Activated B cell treated with CpG ODN at 0.5 μM for 24 hours (primary cell): ENCODE measurements around the gene FGF3. TPM values are rescaled to one million over a fixed set of nuclear protein-coding genes. Genes with fewer than 3 reads are reported as not detected.

Experiments
- ATAC-seq: fragments of 200-7000 bp; cut with Tn5 transposase; one replicate; pipeline ENCODE4 v1.10.0; 2021; ENCODE audit warnings: low read depth, mild to moderate bottlenecking, moderate library complexity
- CTCF ChIA-PET: fragments of 350-600 bp; sonication (Branson Sonifier 250); formaldehyde crosslinking; loops from one replicate; lab custom pipeline; 2021; ENCODE audit warnings: antibody characterized with exemption; lab: Charles Lee
- POLR2A ChIA-PET: fragments of 350-600 bp; sonication (Branson Sonifier 250); formaldehyde crosslinking; loops from one replicate; lab custom pipeline; 2021; ENCODE audit warnings: antibody characterized with exemption; lab: Charles Lee
- DNase-seq: peaks from one replicate; pipeline ENCODE4 v3.0.0; 2022
- H3K27ac Mint-ChIP-seq: one replicate; pipeline ENCODE4 v1.8.0; 2020; ENCODE audit warnings: mixed read lengths
- H3K27me3 Mint-ChIP-seq: one replicate; pipeline ENCODE4 v1.8.0; 2021; ENCODE audit warnings: mixed read lengths
- H3K36me3 Mint-ChIP-seq: one replicate; pipeline ENCODE4 v1.8.0; 2021; ENCODE audit warnings: low read depth, mixed read lengths
- H3K4me1 Mint-ChIP-seq: one replicate; pipeline ENCODE4 v1.8.0; 2021; ENCODE audit warnings: mixed read lengths
- H3K4me3 Mint-ChIP-seq: one replicate; pipeline ENCODE4 v1.8.0; 2020; ENCODE audit warnings: mild to moderate bottlenecking, mixed read lengths
- H3K9me3 Mint-ChIP-seq: one replicate; pipeline ENCODE4 v1.8.0; 2020; ENCODE audit warnings: mixed read lengths
- CTCF ChIP-seq: fragments of 200-600 bp; IDR thresholded peaks from one replicate; pipeline ENCODE4 v1.8.0; 2022; ENCODE audit warnings: antibody characterized with exemption, mild to moderate bottlenecking
- intact Hi-C: fragments of 100-400 bp; cut with micrococcal nuclease; formaldehyde crosslinking; loops from one replicate; pipeline ENCODE4 v1.15.1; 2024
- total RNA-seq: library from RNA; stranded (reverse); gene quantifications from 2 replicates; pipeline ENCODE4 v1.2.3, GENCODE V29; 2022

Gene FGF3
- total RNA-seq, 1 donor from 2014 or later: not detected

- POLR2A ChIA-PET: no interaction called here
- intact Hi-C loops: no loop called here
- Mint-ChIP-seq H3K4me1 (no peaks in the 10 kb centered on the region), H3K27me3 (peaks cover 19% of the 10 kb centered on the region), H3K27ac (no peak overlapping the region), H3K4me3 (no peak overlapping the region), H3K36me3 (no peaks in the 10 kb centered on the region), H3K9me3 (no peaks in the 10 kb centered on the region)
- ATAC-seq (no peak), DNase-seq (no peak)
- CTCF ChIA-PET: no interaction called here
- TF ChIP-seq CTCF: no peak
Measured at GRCh38 chr11:69810289-69811118, 8.7 kb downstream of the FGF3 start.

- Mint-ChIP-seq H3K27me3 (peaks cover 12% of the 10 kb centered on the region), H3K4me3 (no peak overlapping the region), H3K36me3 (no peaks in the 10 kb centered on the region), H3K9me3 (no peaks in the 10 kb centered on the region), H3K4me1 (no peaks in the 10 kb centered on the region), H3K27ac (no peak overlapping the region)
- DNase-seq: no peak
- ChIA-PET CTCF (no interaction called here), POLR2A (no interaction called here)
- intact Hi-C loops: no loop called here
- no peak for TF ChIP-seq CTCF
- no peak for ATAC-seq
Measured at GRCh38 chr11:69808667-69809086, 10.5 kb downstream of the FGF3 start.

GRCh38 chr11:69807106-69807815 is 12.0 kb downstream of the FGF3 start:
- Mint-ChIP-seq H3K9me3 (no peaks in the 10 kb centered on the region), H3K27me3 (peaks cover 15% of the 10 kb centered on the region), H3K4me1 (no peaks in the 10 kb centered on the region), H3K27ac (no peak overlapping the region), H3K4me3 (no peak overlapping the region), H3K36me3 (no peaks in the 10 kb centered on the region)
- intact Hi-C loops: no loop called here
- DNase-seq (no peak), ATAC-seq (no peak)
- ChIA-PET CTCF (no interaction called here), POLR2A (no interaction called here)
- TF ChIP-seq CTCF: no peak

GRCh38 chr11:69804769-69805508 is 14.3 kb downstream of the FGF3 start:
- peaks cover 17% of the 10 kb centered on the region for H3K27me3 Mint-ChIP-seq
- intact Hi-C loops: no loop called here
- no peak overlapping the region for H3K4me3 Mint-ChIP-seq
- no peaks in the 10 kb centered on the region for H3K9me3 Mint-ChIP-seq
- TF ChIP-seq CTCF: no peak
- ATAC-seq (no peak), DNase-seq (no peak)
- no peaks in the 10 kb centered on the region for H3K36me3 Mint-ChIP-seq
- ChIA-PET POLR2A (no interaction called here), CTCF (no interaction called here)
- no peak overlapping the region for H3K27ac Mint-ChIP-seq
- H3K4me1 Mint-ChIP-seq: no peaks in the 10 kb centered on the region
